Putamen (tissue), 1 donor: Measurements from ENCODE around the gene GYS1.
A peak's percentile ranks its signal among the peaks of the same experiment; 100 is the strongest.

Experiments
- DNase-seq: peaks from one replicate; pipeline ENCODE4 v3.0.0-alpha.2; 2016; ENCODE audit warnings: low spot score

The GYS1 gene

DNA sequence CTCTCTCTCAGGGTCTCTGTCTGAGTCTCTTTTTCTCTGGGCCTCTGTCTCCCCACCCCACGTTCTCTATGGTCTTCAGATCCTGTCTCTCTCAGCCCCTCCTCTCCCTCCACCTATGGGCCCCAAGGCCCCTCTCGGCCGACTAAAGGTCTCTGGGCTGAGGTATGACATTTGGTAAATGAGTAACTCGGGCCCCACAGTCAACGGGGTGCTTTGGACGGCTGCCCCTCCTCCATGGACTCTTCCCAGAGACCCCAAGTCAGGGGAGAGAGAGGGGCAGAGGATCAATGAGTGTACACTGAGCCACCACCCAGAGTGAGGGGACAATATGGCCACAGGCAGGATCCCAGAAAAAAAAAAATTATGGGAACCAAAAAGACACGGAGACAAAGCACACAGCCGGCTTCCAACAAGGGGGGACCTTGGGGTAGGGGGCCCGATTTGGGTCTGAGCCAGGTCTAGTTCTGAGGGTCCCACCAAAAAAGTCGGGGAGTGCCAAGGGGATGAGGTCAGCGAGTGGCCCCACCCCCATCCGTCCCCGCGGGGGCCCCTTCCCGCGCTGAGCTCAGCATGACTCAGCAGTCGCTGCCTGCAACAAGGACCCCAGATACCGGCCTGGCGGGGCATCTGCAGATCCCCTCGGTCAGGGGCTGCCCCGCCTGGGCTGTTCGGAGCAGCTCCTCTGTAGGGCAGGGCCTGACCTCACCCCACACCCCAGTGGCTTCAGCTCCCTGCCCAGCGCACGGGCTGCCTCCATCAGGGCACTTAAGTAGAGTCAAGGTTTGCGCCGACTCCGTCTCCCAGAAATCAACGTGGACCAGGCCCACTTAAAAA lies 29.5 kb downstream of the GYS1 start:
- peak; percentile 73 for DNase-seq

DNA sequence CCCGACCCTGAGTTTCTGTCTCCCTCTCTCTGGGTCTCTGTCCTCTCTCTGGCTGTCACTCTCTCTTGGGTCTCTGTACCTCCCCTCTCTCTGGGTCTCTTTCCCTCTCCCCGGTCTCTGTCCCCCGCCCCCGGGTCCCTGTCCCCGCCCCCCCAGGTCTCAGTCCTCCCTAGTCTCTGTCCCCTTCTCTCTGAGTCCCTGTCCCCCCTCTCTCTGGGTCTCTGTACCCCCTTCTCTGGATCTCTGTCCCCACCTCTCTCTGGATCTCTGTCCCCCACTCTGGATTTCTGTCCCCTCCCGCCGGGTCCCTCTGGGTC lies 30.3 kb downstream of the GYS1 start:
- DNase-seq: no peak

DNA sequence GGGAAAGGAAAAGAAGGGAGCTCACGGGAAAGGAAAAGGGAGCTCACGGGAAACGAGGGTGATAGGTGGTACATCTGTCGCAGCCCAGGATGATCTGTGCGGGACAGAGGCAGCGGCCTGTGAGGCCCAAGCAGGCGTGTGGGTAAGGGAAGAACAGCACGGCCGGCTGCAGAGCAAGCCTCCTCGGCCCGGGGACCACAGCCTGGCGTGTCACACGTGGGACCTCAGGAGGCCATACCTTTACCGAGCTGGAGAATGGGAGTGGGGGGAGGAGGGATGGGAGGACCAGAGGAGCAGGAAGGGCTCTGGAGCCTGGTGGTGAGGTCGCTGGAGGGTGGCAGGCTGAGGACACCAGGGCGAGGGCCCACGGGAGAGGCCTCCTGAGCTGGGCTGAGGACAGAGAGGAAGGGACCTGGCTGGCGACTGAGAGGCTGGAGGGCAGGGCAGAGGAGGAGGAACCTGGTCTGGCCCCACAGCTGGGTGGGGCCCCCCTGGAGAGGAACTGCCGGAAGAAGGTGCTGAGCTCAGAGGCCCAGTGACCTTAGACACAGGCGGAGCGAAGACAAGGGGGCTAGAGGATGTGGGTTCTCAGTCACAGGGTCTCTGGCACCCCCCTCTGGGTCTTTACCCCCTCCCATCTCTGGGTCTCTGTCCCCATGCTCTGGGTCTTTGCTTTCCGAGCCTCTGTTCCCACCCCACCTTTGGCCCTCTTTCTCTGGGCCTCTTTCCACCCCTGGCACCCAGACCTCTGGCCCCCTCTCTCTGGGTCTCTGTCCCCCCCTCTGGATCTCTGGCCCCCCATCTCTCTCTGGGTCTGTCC lies 30.9 kb downstream of the GYS1 start:
- DNase-seq: no peak

DNA sequence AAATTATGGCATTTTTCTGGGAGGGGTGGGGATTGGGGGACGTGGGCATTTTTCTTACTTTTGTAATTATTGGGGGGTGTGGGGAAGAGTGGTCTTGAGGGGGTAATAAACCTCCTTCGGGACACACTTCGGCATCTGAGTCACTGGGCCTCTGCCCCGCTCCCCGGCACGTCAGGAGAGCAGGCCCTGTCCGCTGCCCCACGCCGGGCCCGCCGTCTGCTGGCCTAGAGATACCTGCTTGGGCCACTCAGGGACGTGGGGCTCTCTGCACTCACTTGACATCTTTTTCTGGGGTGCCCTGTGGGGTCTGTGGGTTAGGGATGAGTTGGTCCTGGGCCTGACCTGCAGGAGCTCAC lies 31.5 kb downstream of the GYS1 start:
- no peak for DNase-seq

GRCh38 chr19:48961051-48961649 lies 32.0 kb downstream of the GYS1 start:
- no peak for DNase-seq

DNA sequence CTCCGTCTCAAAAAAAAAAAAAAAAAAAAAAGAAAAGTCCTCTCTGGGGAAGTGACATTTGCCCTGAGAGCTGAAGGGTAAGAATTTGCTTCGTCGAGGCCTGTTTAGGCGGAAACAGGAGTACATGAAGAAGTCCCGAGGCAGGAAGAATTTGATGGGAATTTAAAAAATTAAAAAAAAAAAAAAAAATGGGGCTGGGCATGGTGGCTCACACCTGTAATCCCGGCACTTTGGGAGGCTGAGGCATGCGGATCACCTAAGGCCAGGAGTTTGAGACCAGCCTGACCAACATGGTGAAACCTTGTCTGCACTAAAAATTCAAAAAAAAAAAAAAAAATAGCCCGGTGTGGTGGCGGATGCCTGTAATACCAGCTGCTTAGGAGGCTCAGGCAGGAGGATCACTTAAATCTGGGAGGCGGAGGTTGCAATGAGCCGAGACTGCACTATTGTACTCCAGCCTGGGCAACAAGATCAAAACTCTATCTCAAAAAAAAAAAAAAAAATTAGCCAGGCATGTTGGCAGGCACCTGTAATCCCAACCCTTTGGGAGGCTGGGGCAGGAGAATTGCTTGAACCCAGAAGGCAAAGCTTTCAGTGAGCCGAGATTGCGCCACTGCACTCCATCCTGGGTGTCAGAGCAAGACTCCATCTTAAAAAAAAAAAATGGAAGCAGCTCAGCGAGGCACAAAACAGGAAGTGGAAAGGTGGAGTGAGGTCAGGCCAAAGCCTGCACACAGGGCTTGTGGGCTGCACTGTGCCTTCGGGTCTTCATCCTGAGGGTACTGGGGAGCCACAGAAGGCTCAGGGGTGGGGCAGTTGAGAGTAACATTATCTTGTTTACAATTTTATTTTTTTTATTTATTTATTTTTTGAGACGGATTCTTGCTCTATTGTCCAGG lies 33.5 kb downstream of the GYS1 start:
- no peak for DNase-seq

DNA sequence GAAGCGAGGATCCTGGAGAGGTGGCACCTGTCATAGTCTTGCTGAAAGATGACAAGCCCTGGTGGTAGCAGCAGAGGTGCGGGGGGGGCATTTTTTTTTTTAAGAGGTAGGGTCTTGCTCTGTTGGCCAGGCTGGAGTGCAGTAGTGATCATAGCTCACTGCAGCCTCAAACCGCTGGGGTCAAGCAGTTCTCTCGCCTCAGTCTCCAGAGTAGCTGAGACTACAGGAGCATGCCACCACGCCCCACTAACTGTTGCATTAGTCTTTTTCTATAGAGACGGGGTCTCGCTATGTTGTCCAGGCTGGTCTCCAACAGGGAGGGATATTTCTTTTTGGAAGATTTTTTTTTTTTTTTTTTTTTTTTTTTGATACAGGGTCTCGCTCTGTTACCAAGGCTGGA lies 35.1 kb downstream of the GYS1 start:
- no peak for DNase-seq

- DNase-seq: no peak
Observed at GRCh38 chr19:48955308-48955958, 37.7 kb downstream of the GYS1 start.

- DNase-seq: peak; percentile 94
Observed at GRCh38 chr19:48954595-48955307, 38.4 kb downstream of the GYS1 start, which contains the start of gene BAX. Gene BAX (plus strand): TSS chr19:48954875. CDS start chr19:48954929, 54 bp downstream.

GRCh38 chr19:48953990-48954594 lies 39.0 kb downstream of the GYS1 start:
- no peak for DNase-seq

GRCh38 chr19:48953141-48953540 lies 40.0 kb downstream of the GYS1 start:
- no peak for DNase-seq

DNA sequence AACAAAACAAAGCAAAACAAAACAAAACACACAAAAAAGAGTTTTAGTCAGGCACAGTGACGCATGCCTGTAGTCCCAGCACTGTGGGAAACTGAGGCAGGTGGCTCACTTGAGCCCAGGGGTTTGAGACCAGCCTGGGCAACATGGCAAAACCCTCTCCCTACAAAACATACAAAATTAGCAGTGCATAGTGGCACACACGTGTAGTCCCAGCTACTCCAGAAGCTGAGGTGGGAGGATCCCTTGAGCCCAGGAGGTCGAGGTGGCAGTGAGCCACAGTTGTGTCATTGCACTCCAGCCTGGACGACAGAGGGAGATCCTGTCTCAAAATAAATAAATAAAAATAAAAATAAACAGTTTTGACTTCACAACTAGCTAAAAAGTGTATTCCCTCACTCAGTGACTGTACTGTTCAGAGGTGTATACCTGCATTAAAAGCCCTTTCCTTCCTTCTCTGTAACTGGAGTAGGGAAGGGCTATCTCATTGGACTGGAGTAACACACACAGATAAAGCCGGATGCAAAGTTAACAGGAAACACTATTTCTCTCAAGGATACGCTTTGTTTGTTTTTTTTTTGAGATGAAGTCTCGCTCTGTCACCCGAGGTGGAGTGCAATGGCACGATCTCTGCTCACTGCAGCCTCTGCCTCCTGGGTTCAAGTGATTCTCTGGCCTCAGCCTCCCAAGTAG lies 42.1 kb downstream of the GYS1 start:
- no peak for DNase-seq

DNA sequence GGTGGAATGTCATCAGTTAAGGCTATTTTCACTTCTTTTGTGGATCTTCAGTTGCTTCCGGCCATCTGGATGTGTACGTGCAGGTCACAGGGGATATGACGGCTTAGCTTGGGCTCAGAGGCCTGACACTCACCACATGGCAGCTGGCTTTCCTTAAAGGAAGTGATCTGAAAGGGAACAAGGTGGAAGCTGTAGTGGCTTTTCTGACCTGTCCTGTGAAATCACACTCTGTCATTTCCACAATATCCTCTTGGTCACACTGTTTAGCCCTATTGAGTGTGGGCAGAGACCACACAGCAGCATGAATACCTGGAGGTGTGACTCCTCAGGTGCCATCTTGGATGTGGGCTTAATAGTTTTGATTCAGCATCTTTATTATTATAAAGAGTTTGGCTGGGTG lies 43.0 kb downstream of the GYS1 start:
- no peak for DNase-seq

GRCh38 chr19:48947258-48947542 lies 45.9 kb downstream of the GYS1 start:
- no peak for DNase-seq

GRCh38 chr19:48946463-48947257 lies 46.4 kb downstream of the GYS1 start:
- no peak for DNase-seq

DNA sequence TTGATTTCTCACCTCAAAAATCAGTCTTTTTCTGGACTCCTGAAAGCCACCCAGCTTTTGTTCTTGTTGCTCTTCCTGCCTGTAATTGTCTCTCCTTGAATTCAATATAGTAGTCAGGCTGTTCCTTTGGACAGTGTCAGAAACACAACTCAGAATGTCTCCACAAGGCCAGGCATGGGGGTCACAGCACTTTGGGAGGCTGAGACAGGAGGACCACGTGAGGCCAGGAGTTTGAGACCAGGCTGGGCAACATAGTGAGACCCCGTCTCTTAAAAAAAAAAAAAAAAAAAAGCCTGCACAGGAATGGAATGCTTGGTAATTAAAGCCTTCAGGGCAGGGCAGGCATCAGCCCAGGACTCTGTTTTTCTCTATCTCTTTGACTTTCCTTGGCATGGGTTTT lies 47.3 kb downstream of the GYS1 start:
- no peak for DNase-seq

GRCh38 chr19:48945415-48945814 lies 47.7 kb downstream of the GYS1 start:
- DNase-seq: no peak

GRCh38 chr19:48943081-48943480 lies 50.0 kb downstream of the GYS1 start:
- DNase-seq: no peak

DNA sequence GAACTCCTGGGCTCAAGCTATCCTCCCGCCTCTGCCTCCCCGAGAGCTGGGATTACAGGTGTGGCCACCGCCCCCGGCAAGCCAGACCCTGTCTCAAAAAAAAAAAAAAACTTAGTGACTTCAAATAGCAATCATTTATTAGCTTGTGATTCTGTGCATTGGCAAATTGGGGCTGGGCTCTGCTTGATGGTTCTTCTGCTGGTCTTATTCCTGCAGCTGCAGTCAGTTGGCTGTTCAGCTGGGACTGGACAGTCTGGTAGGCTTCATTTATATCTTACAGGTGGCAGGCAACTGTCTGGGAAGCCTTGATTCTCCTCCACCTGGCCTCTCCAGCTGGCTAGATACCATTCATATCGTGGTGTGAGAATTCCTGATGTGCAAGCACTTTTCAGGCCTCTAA lies 52.2 kb downstream of the GYS1 start:
- DNase-seq: no peak
